Activated T-helper 1 cell treated with anti-CD3 and anti-CD28 coated beads, Interleukin-12 subunit alpha, Interleukin-12 subunit beta, Interleukin-2, Interleukin-4 antibody, amounts not matched to agents 30 ng/mL and 10 ng/mL and 1 ng/mL, durations not matched to agents 14 hours and 24 hours and 36 hours (primary cell): ENCODE data around the gene CLDN18. TPM values are rescaled to one million over a fixed set of nuclear protein-coding genes. Genes with fewer than 3 reads are reported as not detected.

Experiments used
- DNase-seq: peaks from one replicate; pipeline ENCODE4 v3.0.0; 2021; ENCODE audit warnings: low spot score
- H3K27ac Mint-ChIP-seq: one replicate; pipeline ENCODE4 v1.8.0; 2021; ENCODE audit warnings: mild to moderate bottlenecking, mixed read lengths
- H3K27me3 Mint-ChIP-seq: one replicate; pipeline ENCODE4 v1.8.0; 2022; ENCODE audit warnings: mild to moderate bottlenecking, moderate library complexity, mixed read lengths; ENCODE audit not compliant: insufficient read depth
- H3K36me3 Mint-ChIP-seq: one replicate; pipeline ENCODE4 v1.8.0; 2021; ENCODE audit warnings: low read depth, mixed read lengths
- H3K4me1 Mint-ChIP-seq: one replicate; pipeline ENCODE4 v1.8.0; 2021; ENCODE audit warnings: low read depth, mixed read lengths
- H3K4me3 Mint-ChIP-seq: one replicate; pipeline ENCODE4 v1.8.0; 2021; ENCODE audit warnings: mild to moderate bottlenecking, moderate library complexity, mixed read lengths
- H3K9me3 Mint-ChIP-seq: one replicate; pipeline ENCODE4 v1.8.0; 2021; ENCODE audit warnings: mixed read lengths
- intact Hi-C: fragments of 100-400 bp; cut with micrococcal nuclease; formaldehyde crosslinking; loops from one replicate; pipeline ENCODE4 v1.15.1; 2024
- total RNA-seq: library from RNA; stranded (reverse); gene quantifications from 2 replicates; pipeline ENCODE4 v1.2.3, GENCODE V29; 2022

CLDN18 gene
- total RNA-seq, 1 donor from 2014 or later, result not detected

GRCh38 chr3:138003069-138003468 lies 6.9 kb upstream of the CLDN18 start:
- Mint-ChIP-seq H3K9me3 (no peaks in the 10 kb centered on the region), H3K4me3 (no peak overlapping the region), H3K27ac (no peak overlapping the region), H3K27me3 (no peaks in the 10 kb centered on the region), H3K4me1 (no peaks in the 10 kb centered on the region), H3K36me3 (no peaks in the 10 kb centered on the region)
- DNase-seq, result no peak
- intact Hi-C loops, result no loop called here

GRCh38 chr3:138005627-138006026 lies 4.3 kb upstream of the CLDN18 start:
- no peaks in the 10 kb centered on the region for H3K27me3 Mint-ChIP-seq
- H3K4me3 Mint-ChIP-seq, result no peak overlapping the region
- no peaks in the 10 kb centered on the region for H3K36me3 Mint-ChIP-seq
- DNase-seq, result no peak
- H3K9me3 Mint-ChIP-seq, result no peaks in the 10 kb centered on the region
- H3K4me1 Mint-ChIP-seq, result no peaks in the 10 kb centered on the region
- intact Hi-C loops, result no loop called here
- H3K27ac Mint-ChIP-seq, result no peak overlapping the region

GRCh38 chr3:138007898-138008297 lies 2.1 kb upstream of the CLDN18 start:
- Mint-ChIP-seq H3K9me3 (no peaks in the 10 kb centered on the region), H3K4me1 (no peaks in the 10 kb centered on the region), H3K27ac (no peak overlapping the region), H3K27me3 (peaks cover 2% of the 10 kb centered on the region), H3K36me3 (no peaks in the 10 kb centered on the region), H3K4me3 (no peak overlapping the region)
- intact Hi-C loops, result no loop called here
- no peak for DNase-seq

- peaks cover 4% of the 10 kb centered on the region for H3K27me3 Mint-ChIP-seq
- intact Hi-C loops, result no loop called here
- no peak for DNase-seq
- no peak overlapping the region for H3K27ac Mint-ChIP-seq
- no peaks in the 10 kb centered on the region for H3K9me3 Mint-ChIP-seq
- no peaks in the 10 kb centered on the region for H3K4me1 Mint-ChIP-seq
- no peak overlapping the region for H3K4me3 Mint-ChIP-seq
- no peaks in the 10 kb centered on the region for H3K36me3 Mint-ChIP-seq
These were observed 267 bp downstream of the CLDN18 start for GRCh38 chr3:138010273-138010590.

- H3K27ac Mint-ChIP-seq, result no peak overlapping the region
- DNase-seq, result no peak
- intact Hi-C loops, result no loop called here
- H3K9me3 Mint-ChIP-seq, result no peaks in the 10 kb centered on the region
- no peaks in the 10 kb centered on the region for H3K4me1 Mint-ChIP-seq
- H3K27me3 Mint-ChIP-seq, result peaks cover 4% of the 10 kb centered on the region
- no peak overlapping the region for H3K4me3 Mint-ChIP-seq
- H3K36me3 Mint-ChIP-seq, result no peaks in the 10 kb centered on the region
These were observed 1.8 kb downstream of the CLDN18 start for GRCh38 chr3:138011722-138012121.

- DNase-seq, result no peak
- Mint-ChIP-seq H3K4me3 (no peak overlapping the region), H3K27ac (no peak overlapping the region), H3K27me3 (peaks cover 4% of the 10 kb centered on the region), H3K36me3 (no peaks in the 10 kb centered on the region), H3K4me1 (no peaks in the 10 kb centered on the region), H3K9me3 (no peaks in the 10 kb centered on the region)
- intact Hi-C loops, result no loop called here
These were observed 2.6 kb downstream of the CLDN18 start for GRCh38 chr3:138012526-138012925.

GRCh38 chr3:138016065-138016464 lies 6.1 kb downstream of the CLDN18 start:
- Mint-ChIP-seq H3K4me1 (no peaks in the 10 kb centered on the region), H3K9me3 (no peaks in the 10 kb centered on the region), H3K4me3 (no peak overlapping the region), H3K27me3 (peaks cover 7% of the 10 kb centered on the region), H3K27ac (no peak overlapping the region), H3K36me3 (no peaks in the 10 kb centered on the region)
- no peak for DNase-seq
- intact Hi-C loops, result no loop called here

- Mint-ChIP-seq H3K9me3 (no peaks in the 10 kb centered on the region), H3K36me3 (no peaks in the 10 kb centered on the region), H3K27me3 (peaks cover 5% of the 10 kb centered on the region), H3K27ac (no peak overlapping the region), H3K4me1 (no peaks in the 10 kb centered on the region), H3K4me3 (no peak overlapping the region)
- intact Hi-C loops, result no loop called here
- DNase-seq, result no peak
These were observed 9.5 kb downstream of the CLDN18 start for GRCh38 chr3:138019281-138020069.

- intact Hi-C loops, result no loop called here
- H3K4me1 Mint-ChIP-seq, result no peaks in the 10 kb centered on the region
- DNase-seq, result no peak
- H3K4me3 Mint-ChIP-seq, result no peak overlapping the region
- H3K27ac Mint-ChIP-seq, result no peak overlapping the region
- H3K27me3 Mint-ChIP-seq, result peaks cover 2% of the 10 kb centered on the region
- H3K9me3 Mint-ChIP-seq, result no peaks in the 10 kb centered on the region
- H3K36me3 Mint-ChIP-seq, result no peaks in the 10 kb centered on the region
These were observed 13.8 kb downstream of the CLDN18 start for GRCh38 chr3:138023754-138024153.

GRCh38 chr3:138025553-138025952 lies 15.6 kb downstream of the CLDN18 start:
- no peaks in the 10 kb centered on the region for H3K9me3 Mint-ChIP-seq
- H3K27me3 Mint-ChIP-seq, result no peaks in the 10 kb centered on the region
- no peak for DNase-seq
- no peak overlapping the region for H3K27ac Mint-ChIP-seq
- intact Hi-C loops, result no loop called here
- no peaks in the 10 kb centered on the region for H3K36me3 Mint-ChIP-seq
- H3K4me3 Mint-ChIP-seq, result no peak overlapping the region
- H3K4me1 Mint-ChIP-seq, result no peaks in the 10 kb centered on the region

GRCh38 chr3:138027821-138028220 lies 17.9 kb downstream of the CLDN18 start:
- no peaks in the 10 kb centered on the region for H3K4me1 Mint-ChIP-seq
- DNase-seq, result no peak
- H3K36me3 Mint-ChIP-seq, result no peaks in the 10 kb centered on the region
- intact Hi-C loops, result no loop called here
- no peak overlapping the region for H3K4me3 Mint-ChIP-seq
- H3K9me3 Mint-ChIP-seq, result no peaks in the 10 kb centered on the region
- no peak overlapping the region for H3K27ac Mint-ChIP-seq
- no peaks in the 10 kb centered on the region for H3K27me3 Mint-ChIP-seq

GRCh38 chr3:138030734-138031280 lies 20.8 kb downstream of the CLDN18 start:
- Mint-ChIP-seq H3K36me3 (no peaks in the 10 kb centered on the region), H3K27ac (no peak overlapping the region), H3K4me3 (no peak overlapping the region), H3K4me1 (no peaks in the 10 kb centered on the region), H3K27me3 (peaks cover 10% of the 10 kb centered on the region), H3K9me3 (no peaks in the 10 kb centered on the region)
- DNase-seq, result no peak
- intact Hi-C loops, result no loop called here

GRCh38 chr3:138031536-138031935 lies 21.6 kb downstream of the CLDN18 start:
- no peak for DNase-seq
- Mint-ChIP-seq H3K9me3 (no peaks in the 10 kb centered on the region), H3K4me1 (no peaks in the 10 kb centered on the region), H3K36me3 (no peaks in the 10 kb centered on the region), H3K27ac (no peak overlapping the region), H3K4me3 (no peak overlapping the region), H3K27me3 (peaks cover 12% of the 10 kb centered on the region)
- intact Hi-C loops, result no loop called here

GRCh38 chr3:138032567-138032966 lies 22.6 kb downstream of the CLDN18 start:
- Mint-ChIP-seq H3K4me1 (no peaks in the 10 kb centered on the region), H3K4me3 (no peak overlapping the region), H3K36me3 (no peaks in the 10 kb centered on the region), H3K27ac (no peak overlapping the region), H3K27me3 (peaks cover 12% of the 10 kb centered on the region), H3K9me3 (no peaks in the 10 kb centered on the region)
- intact Hi-C loops, result no loop called here
- DNase-seq, result no peak
